Cardiac septum (tissue), 1 donor: Measurements from ENCODE around the gene PITX3. TPM values are rescaled to one million over a fixed set of nuclear protein-coding genes. Genes with fewer than 3 reads are reported as not detected.
"Not testable (repeated sequence)": the region's sequence is repeated elsewhere in the genome, so short reads cannot be mapped to it uniquely, and the experiment has no call there.

Experiments
- DNase-seq: peaks from one replicate; pipeline ENCODE4 v3.0.0-alpha.2; 2020; ENCODE audit warnings: low spot score
- intact Hi-C: fragments of 100-400 bp; cut with DNase I; formaldehyde crosslinking; loops from one replicate; pipeline ENCODE4 v1.14.0; 2022
- total RNA-seq: library from RNA; stranded (reverse); fragmentation: NEBNext Ultra II Directional; extraction: Animal tissue kit (Norgen Biotek cat#: 25700); gene quantifications from one replicate; pipeline ENCODE4 v1.2.1, GENCODE V29; 2021
- donor health status: DM: no; HTN: no; CAD: no.

PITX3 gene
- total RNA-seq, 1 donor from 2014 or later = 0.51 TPM

DNA sequence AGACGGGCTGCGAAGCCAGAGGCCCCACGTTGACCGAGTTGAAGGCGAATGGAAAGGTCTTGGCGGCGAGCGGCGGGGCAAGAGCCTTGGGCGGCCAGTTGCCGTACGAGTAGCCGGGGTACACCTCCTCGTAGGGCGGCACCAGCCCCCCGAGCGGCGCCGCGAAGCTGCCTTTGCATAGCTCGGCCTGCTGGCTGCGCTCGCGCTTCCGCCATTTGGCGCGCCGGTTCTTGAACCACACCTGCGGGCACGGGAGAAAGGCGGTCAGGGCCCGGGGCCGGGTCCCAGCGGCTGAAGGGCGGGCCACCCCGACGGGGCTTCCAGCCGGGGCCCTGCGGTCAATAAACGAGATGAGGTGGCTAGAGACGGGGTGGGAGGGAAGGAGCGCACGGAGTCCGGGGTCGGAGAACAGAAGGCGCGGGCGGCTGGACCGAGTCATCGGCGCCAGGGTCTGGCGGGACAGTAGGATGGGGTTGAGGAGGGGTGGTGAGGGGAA, 10.4 kb downstream of the PITX3 start:
- peak; percentile 79 for DNase-seq
- intact Hi-C loops = no loop called here

DNA sequence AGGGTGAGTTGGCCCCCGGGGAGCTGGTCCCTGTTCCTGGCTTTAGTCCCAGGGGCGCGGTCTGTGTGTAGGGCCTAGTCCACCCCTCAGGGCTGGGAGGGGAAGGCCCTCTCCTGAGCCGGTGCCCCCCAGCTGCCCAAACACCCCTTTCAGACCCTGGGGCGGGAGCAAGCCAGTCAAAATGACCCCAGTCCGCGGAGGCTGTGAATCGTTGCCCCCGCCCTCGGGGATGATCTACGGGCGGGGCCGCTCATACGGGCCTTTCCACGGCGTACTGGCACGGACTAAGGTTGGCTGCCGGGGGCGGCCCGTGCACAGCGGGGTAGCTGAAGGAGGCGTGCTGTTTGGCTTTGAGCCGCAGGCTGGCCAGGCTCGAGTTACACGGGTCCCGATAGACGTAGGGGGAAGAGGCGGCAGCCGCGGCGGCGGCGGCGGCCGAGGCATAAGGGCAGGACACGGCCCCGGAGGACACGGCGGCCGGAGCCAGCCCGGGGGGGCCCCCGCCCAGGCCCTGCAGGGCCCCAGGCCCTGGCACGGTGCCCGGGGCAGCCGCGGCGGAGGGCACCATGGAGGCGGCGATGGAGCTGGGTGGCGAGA, 10.9 kb downstream of the PITX3 start:
- no peak for DNase-seq

DNA sequence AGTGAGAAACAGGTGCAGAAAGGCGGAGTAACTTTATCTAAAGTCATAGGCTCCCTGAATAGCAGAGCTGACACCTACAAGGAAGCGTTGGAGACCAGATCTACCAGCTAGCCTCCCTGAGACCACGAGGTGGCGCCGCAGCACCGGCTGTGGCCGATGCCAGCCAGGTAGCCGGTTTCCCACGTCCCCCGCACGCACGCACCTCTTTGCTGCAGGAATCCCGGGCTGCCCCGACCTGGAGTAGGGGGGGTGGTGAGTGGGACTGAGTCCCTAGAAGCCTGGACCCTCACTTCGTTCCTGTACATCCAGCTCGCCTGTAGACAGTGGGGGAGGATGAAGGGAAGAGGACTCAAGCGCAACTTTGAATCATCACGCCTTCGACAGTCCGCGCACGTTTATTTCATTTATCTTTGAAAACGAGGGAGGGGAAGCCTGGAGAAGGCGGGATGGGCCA, 11.5 kb downstream of the PITX3 start:
- intact Hi-C loops = loop anchor here (1.0 to 5.0 kb wide), 3 partner anchors 63 to 165 kb away; partner anchors contain the start of gene NFKB2
- peak; percentile 92 for DNase-seq

More for the DNA sequence above, 10.9 kb downstream of the PITX3 start:
- intact Hi-C loops = no loop called here

DNA sequence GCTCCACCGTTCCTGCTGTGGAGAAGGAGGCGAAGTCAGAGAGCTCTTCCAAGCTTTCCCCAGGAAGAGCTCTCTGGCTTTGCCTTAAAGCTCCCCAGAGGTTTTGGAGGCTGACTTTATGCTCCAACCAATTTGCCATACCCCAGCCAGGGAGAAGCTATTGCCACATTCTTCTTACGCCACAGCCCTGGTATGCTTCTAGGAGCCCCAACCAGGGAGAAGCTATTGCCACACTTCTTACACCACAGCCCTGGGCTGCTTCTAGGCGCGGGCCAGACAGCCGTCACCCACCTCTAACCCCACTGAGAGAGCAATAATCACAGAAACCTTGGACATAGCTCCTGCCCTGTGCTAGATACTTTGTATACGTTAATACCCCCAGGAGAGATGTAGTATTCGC, 14.3 kb downstream of the PITX3 start:
- intact Hi-C loops = loop anchor here (5.0 kb wide), 1 partner anchor 60 kb away; no protein-coding TSS in a partner anchor
- DNase-seq = no peak

DNA sequence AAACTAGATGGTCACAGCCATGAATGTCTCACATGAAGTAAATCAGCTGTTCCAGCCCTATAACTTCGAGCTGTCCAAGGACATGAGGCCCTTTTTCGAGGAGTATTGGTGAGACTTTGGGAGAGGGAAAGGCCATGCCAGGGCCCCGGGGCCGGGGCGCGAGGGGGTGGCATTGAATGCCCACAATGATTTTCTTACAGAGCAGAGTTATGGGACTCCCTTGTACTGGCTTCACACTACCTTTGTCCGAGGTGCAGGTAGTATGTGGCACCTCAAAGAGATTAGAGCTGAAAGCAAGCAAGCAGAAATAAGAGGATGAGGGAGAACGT, 14.8 kb downstream of the PITX3 start:
- intact Hi-C loops = loop anchor here (5.0 kb wide), 1 partner anchor 59 kb away; no protein-coding TSS in a partner anchor

DNA sequence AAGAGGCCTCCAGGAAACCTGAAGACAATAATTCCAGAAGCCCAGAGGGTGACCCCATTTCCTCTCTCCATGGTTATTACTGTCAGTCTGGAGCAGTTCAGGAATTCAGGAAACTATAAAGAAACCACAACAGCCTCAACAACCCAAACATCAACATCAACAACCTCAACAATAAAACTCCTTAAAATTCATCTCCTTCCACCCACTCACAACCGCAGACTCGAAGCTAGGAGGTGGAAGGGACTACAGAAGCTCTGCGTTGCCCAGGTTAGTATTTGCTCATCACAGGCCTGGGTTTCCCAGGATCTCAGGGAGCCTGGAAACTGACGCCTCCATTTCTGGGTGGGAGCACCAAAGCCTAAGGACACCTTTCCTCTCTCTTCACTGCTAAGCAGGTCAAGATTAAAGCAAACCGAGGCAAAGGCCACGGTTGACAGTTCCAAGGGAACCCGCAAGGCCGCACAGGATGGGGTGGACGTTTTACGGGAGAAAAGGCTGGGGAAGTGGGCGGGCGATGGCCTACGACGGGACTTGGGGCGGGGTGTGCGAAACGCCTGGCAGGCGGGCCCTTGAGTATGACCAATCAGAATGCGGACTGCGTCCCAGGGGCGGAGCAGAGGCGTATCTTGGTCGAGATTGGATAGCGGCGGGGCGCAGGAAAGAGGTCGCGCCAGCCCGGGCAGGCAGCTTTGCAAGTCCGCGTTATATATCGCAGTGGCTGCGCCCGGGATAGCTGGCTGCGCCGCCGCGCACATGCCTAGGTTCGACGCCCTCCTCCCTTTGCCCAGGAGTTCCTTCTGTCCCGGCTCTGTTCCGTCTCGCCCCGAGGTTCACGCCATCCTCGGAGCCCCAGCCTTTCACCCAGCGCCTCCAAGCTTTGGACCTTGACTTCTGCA, 15.4 kb downstream of the PITX3 start, which contains the start of gene ELOVL3:
TSS of gene ELOVL3 (plus strand) at position 654 of the 896 bp plus-strand sequence. CDS start 250 bp downstream, outside the sequence.
- peak; percentile 98 for DNase-seq
- intact Hi-C loops = loop anchor here (5.0 kb wide), 1 partner anchor 59 kb away; no protein-coding TSS in a partner anchor

More for the DNA sequence above, 14.8 kb downstream of the PITX3 start:
- no peak for DNase-seq

DNA sequence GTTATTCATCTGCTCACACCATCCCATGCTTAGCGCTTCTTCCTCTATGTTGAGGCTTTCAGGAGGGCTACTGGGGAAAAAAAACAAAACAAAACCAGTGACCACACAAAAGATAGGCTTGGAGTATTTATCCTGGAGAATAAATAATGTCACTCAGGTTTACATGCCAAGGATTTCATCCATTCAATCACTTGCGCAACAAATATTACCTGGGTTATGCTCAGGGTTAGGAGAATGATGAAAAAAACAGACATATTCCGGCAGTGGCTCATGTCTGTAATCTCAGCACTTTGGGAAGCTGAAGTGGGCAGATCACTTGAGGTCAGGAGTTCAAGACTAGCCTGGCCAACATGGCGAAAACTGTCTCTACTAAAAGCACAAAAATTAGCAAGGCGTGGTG, 18.5 kb downstream of the PITX3 start:
- intact Hi-C loops = no loop called here
- DNase-seq = no peak

DNA sequence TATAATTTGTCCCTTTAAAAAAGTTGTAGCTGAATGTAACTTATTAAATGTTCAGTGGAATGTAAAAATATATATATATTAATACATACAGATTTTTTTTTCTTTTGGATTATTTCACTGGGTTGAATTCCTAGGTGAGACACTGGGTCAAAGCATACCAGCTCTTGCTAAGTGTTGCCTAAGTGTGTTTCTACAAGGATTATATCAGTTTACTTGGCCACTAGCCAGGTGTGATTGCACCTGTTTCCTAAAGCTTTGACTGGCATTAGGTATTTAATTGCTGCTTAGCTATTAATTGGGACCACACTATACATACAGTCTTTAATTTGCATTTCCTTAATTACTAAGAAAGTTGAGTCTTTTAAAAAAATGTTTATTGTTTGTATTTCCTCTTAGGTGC, 20.7 kb downstream of the PITX3 start:
- DNase-seq = no peak
- intact Hi-C loops = no loop called here

DNA sequence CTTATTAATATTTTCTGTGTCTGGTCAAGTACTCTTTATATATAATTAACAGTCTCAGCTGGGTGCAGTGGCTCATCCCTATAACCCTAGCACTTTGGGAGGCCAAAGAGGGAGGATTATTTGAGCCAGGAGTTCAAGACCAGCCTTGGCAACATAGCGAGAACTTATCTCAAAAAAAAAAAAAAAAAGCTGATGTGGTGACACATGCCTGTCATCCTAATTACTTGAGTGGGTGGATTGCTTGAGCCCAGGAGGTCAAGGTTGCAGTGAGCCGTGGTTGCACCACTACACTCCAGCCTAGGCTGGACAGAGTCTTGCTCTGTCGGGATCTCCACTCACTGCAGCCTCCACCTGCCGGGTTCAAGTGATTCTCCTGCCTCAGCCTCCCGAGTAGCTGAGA, 21.9 kb downstream of the PITX3 start:
- intact Hi-C loops = no loop called here
- DNase-seq = no peak

DNA sequence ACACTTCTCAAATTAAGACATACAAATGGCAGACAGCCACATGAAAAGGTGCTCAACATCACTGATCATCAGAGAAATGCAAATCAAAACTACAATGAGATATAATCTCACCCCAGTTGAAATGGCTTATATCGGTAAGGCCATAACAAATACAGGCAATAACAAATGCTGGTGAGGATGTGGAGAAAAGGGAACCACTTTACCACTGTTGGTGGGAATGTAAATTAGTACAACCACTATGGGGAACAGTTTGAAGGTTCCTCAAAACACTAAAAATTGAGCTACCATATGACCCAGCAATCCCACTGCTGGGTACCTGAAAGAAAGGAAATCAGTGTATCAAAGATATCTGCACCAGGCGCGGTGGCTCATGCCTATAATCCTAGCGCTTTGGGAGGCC, 27.7 kb downstream of the PITX3 start:
- DNase-seq, intact Hi-C loops: not testable (repeated sequence)

DNA sequence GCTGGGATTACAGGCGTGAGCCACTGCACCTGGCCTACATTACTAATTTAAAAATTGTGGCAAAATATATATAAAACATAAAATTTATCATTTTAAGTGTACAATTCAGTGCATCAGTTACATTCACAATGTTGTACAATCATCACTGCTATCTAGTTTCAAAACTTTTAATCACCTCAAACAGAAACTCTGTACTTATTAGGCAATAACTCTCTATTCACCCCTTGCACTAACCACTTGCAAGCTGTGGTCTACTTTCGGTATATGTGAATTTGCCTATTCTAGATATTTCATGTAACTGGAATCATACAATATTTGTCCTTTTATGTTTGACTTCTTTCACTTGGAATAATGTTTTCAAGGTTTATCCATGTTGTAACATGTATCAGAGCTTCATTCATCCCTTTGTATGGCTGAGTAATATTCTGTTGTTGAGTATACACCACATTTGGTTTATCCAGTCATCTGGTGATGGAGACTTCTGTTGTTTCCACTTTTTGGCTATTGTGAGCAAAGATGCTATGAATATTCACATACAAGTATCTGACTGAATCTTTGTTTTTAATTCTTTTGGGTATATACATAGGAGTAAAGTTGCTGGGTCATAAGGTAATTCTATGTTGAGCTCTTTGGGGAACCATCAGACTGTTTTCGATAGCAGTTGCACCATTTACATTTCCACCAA, 29.6 kb downstream of the PITX3 start:
- DNase-seq = no peak
- intact Hi-C loops = no loop called here

DNA sequence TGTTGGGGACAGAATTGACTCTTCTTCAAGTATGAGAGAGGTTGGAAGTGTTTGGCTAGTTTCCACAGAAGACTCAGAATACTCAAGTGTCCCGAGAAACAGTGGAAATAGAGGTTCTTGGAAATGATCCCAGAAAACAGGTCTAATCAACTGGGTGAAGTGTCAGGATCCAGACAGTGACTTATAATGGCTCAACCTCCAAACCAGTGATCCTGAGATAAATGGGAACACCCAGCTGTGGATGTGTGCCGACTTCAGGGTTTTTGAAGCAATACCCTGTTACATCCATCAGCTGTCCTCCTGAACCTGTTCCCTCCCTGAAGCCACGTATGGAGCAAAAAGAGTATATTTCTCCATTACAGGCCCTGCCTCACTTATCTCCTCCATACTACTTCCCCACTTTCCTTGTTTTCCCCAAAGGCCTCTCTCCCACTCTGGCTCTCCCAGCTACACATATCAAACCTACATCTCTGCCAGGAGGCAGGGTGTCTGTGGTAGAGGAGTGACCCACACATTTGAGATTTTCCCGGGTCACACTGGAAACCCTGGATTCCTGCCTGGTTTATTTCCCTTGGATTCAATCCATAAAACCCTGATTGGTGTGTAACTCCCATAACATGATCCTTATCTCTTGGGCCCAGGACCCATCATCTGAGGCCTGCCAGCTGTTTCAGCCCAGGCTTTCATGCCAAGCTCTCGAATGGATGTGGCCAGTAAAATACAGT, 32.8 kb downstream of the PITX3 start:
- DNase-seq = no peak
- intact Hi-C loops = no loop called here

DNA sequence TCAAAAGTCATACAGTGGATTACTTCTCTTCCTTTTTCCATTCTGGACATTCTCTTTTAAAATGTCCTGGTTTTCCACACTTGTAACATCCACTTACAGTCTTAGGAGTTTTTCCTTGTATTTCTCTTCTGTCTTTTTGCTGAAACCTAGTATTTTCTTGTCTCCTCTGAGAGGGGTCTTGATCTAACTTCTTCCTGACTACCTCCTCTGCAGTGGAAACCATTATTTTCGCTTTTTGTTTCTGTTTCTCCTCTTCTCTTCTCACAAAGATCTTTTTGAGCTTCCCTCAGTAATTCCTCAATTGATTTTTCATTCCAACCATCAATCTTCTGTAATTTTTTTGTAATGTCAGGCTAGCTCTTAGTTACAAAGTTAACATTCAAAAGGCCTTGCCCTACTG, 38.9 kb downstream of the PITX3 start:
- DNase-seq = no peak
- intact Hi-C loops = no loop called here

DNA sequence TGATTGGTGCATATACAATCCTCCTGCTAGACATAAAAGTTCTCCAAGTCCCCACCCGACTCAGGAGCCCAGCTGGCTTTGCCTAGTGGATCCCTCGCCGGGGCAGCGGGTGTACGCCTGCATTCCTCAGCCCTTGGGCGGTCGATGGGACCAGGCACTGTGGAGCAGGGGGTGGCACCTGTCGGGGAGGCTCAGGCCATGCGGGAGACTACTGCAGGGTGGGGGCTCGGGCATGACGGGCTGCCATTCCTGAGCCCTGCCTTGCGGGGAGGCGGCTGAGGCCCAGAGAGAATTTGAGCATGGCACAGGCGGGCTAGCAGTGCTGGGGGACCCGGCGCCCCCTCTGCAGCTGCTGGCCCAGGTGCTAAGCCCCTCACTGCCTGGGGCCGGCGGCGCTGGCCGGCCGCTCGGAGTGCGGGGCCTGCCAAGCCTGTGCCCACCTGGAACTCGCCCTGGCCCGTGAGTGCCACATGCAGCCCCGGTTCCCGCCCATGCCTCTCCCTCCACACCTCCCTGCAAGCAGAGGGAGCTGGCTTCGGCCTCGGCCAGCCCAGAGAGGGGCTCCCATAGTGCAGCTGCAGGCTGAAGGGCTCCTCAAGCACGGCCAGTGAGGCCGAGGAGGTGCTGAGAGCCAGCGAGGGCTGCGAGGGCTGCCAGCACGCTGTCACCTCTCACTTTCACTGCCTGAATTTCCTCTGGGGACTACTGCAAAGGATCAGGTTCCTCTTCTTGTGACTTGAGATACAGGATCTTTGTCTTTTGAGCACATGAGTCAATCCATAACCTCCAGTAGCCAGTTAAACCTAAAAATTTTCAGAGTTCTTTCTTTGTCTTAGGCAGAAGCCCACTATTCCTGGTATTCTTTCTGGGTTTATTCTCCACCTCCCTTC, 40.3 kb downstream of the PITX3 start:
- no peak for DNase-seq
- intact Hi-C loops = no loop called here

DNA sequence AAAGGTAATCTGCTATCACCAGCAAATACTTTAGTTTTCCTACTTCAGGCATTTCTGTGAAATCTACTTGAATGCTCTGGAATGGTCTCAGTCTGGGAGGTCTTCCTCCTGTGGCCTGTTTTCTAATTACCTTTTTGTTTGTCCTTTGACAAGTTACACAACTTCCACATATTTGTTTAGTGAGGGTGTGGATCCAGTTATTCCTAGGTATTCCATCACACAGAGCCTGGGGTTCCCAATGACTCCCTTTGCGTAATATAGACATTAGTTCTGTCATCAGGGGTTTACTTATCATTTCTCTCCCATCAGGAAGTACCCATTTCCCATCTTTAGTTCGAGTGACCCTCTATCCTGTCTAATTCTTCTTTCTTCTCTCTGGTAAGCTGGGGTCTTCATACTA, 43.3 kb downstream of the PITX3 start:
- DNase-seq = no peak
- intact Hi-C loops = no loop called here

DNA sequence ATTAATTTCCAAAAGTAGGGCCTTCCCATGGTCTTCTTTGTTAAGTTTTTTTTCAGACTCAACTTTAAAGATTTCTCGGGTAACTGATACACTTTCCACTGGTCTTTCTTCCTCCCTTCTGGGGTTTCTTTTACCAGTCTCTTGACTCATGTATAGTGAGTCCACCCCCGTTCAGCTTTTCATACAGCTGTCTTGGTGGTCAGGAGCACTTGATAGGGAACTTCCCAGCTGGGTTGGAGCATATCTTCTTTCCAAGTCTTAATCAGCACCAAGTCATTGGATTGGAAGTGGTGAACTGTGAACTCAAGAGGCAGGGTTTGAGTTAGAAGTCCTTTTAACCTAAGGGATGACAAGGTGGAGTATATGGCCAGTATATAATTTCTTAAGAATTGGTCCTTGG, 44.4 kb downstream of the PITX3 start:
- DNase-seq = no peak
- intact Hi-C loops = no loop called here

DNA sequence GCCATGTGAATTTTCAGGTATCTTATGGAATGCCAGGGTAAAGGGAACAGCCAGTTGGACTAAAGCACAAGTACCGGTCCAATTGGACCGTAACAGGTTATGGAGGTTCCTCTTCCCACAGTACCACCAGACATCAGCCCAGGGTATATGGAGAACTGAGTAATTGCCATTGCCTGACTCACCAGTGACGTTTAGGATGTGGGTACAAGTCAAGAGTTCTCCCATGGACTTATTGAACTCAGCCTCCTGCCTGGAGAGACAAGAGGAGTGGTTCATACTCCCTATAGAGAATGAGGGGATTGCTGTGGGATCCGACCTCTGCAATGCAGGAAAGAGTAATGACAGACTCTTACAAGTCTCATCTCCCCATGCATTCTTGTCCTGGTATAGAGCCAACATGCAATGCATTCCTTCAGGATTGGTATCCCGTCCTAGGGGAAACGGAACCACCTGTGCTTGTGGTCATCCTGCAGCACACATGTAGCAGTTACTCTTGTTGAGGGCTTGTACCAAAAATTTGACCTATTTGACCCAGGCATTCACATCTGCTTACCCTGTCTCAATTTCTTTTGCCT, 45.9 kb downstream of the PITX3 start:
- intact Hi-C loops = no loop called here
- DNase-seq = no peak

DNA sequence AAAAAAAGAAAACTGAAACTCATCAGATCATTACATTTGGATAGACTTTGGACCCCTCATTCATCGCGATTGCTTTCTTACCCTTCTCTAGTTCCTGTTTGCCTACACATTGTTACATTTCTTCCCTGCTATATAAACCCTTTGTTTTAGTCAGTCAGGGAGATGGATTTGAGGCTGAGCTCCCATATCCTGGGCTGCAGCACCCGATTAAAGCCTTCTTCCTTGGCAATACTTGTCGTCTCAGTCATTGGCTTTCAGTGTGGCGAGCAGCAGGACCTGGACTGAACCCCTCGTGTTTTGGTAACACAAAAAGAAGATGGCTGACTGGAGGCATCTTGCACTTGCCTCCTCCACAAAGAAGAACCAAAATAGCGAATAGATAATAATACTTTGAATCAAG, 49.4 kb downstream of the PITX3 start:
- DNase-seq = no peak
- intact Hi-C loops = no loop called here
